Activated CD4-positive, alpha-beta memory T cell treated with anti-CD3 and anti-CD28 coated beads for 36 hours (primary cell): ENCODE measurements around the gene LANCL2. TPM values are rescaled to one million over a fixed set of nuclear protein-coding genes. Genes with fewer than 3 reads are reported as not detected.

Experiments
- CTCF ChIA-PET: fragments of 350-600 bp; sonication (Branson Sonifier 250); formaldehyde crosslinking; loops from one replicate; lab custom pipeline; 2021; ENCODE audit warnings: antibody characterized with exemption, inconsistent platforms; lab: Charles Lee
- POLR2A ChIA-PET: fragments of 350-600 bp; sonication (Branson Sonifier 250); formaldehyde crosslinking; loops from one replicate; lab custom pipeline; 2021; ENCODE audit warnings: antibody characterized with exemption; lab: Charles Lee
- DNase-seq: peaks from one replicate; pipeline ENCODE4 v3.0.0-alpha.2; 2020
- H3K27ac Mint-ChIP-seq: one replicate; pipeline ENCODE4 v1.8.0; 2021; ENCODE audit warnings: mixed read lengths
- H3K27me3 Mint-ChIP-seq: one replicate; pipeline ENCODE4 v1.8.0; 2021; ENCODE audit warnings: mixed read lengths
- H3K36me3 Mint-ChIP-seq: one replicate; pipeline ENCODE4 v1.8.0; 2021; ENCODE audit warnings: mixed read lengths
- H3K4me1 Mint-ChIP-seq: one replicate; pipeline ENCODE4 v1.8.0; 2021; ENCODE audit warnings: low read depth, mixed read lengths
- H3K4me3 Mint-ChIP-seq: one replicate; pipeline ENCODE4 v1.8.0; 2021; ENCODE audit warnings: mild to moderate bottlenecking, mixed read lengths
- H3K9me3 Mint-ChIP-seq: one replicate; pipeline ENCODE4 v1.8.0; 2021; ENCODE audit warnings: mixed read lengths
- intact Hi-C: fragments of 100-400 bp; cut with micrococcal nuclease; formaldehyde crosslinking; loops from one replicate; pipeline ENCODE4 v1.15.1; 2023
- total RNA-seq, 2 experiments: library from RNA; stranded (reverse); gene quantifications; one replicate each; pipeline ENCODE4 v1.2.3, GENCODE V29; 2021

Gene LANCL2
- total RNA-seq, 2 experiments from 2014 or later: 6.3 to 7.0 TPM

GRCh38 chr7:55431898-55432297 is 66.8 kb downstream of the LANCL2 start:
- no peaks in the 10 kb centered on the region for H3K27me3 Mint-ChIP-seq
- no peaks in the 10 kb centered on the region for H3K9me3 Mint-ChIP-seq
- no peak overlapping the region for H3K4me3 Mint-ChIP-seq
- H3K4me1 Mint-ChIP-seq: peaks cover 34% of the 10 kb centered on the region
- no peak for DNase-seq
- ChIA-PET POLR2A (interaction anchor here (0.5 kb wide), 1 partner anchor 448 kb away, joined by 3 read pairs; no protein-coding TSS in a partner anchor), CTCF (interaction anchor here (1.1 to 1.7 kb wide), 5 partner anchors 16 to 642 kb away, joined by 4 to 7 read pairs (median 5); no protein-coding TSS in a partner anchor)
- no peak overlapping the region for H3K27ac Mint-ChIP-seq
- intact Hi-C loops: loop anchor here (2.0 to 5.0 kb wide), 2 partner anchors 85 to 101 kb away; no protein-coding TSS in a partner anchor
- H3K36me3 Mint-ChIP-seq: no peaks in the 10 kb centered on the region

GRCh38 chr7:55432506-55432905 is 67.4 kb downstream of the LANCL2 start:
- Mint-ChIP-seq H3K27ac (no peak overlapping the region), H3K36me3 (no peaks in the 10 kb centered on the region), H3K27me3 (no peaks in the 10 kb centered on the region), H3K4me3 (no peak overlapping the region), H3K4me1 (peaks cover 32% of the 10 kb centered on the region), H3K9me3 (no peaks in the 10 kb centered on the region)
- DNase-seq: no peak
- ChIA-PET POLR2A (interaction anchor here (0.5 kb wide), 1 partner anchor 447 kb away, joined by 3 read pairs; no protein-coding TSS in a partner anchor), CTCF (interaction anchor here (0.8 to 1.7 kb wide), 11 partner anchors 17 to 641 kb away, joined by 3 to 7 read pairs (median 5); no protein-coding TSS in a partner anchor)
- intact Hi-C loops: loop anchor here (2.0 to 5.0 kb wide), 2 partner anchors 85 to 100 kb away; no protein-coding TSS in a partner anchor

GRCh38 chr7:55432939-55433784 is 68.0 kb downstream of the LANCL2 start:
- ChIA-PET CTCF (interaction anchor here (0.6 to 1.7 kb wide), 15 partner anchors 9 to 206 kb away, joined by 3 to 7 read pairs (median 4); no protein-coding TSS in a partner anchor), POLR2A (interaction anchor here (0.5 kb wide), 1 partner anchor 11 kb away, joined by 3 read pairs; no protein-coding TSS in a partner anchor)
- DNase-seq: peak; percentile 32
- H3K4me3 Mint-ChIP-seq: no peak overlapping the region
- peaks cover 28% of the 10 kb centered on the region for H3K4me1 Mint-ChIP-seq
- no peaks in the 10 kb centered on the region for H3K9me3 Mint-ChIP-seq
- H3K27me3 Mint-ChIP-seq: no peaks in the 10 kb centered on the region
- no peak overlapping the region for H3K27ac Mint-ChIP-seq
- no peaks in the 10 kb centered on the region for H3K36me3 Mint-ChIP-seq
- intact Hi-C loops: loop anchor here (1.0 to 5.0 kb wide), 3 partner anchors 84 to 165 kb away; no protein-coding TSS in a partner anchor

- Mint-ChIP-seq H3K4me1 (peaks cover 40% of the 10 kb centered on the region), H3K4me3 (no peak overlapping the region), H3K27ac (no peak overlapping the region), H3K27me3 (no peaks in the 10 kb centered on the region), H3K36me3 (no peaks in the 10 kb centered on the region), H3K9me3 (no peaks in the 10 kb centered on the region)
- ChIA-PET CTCF (interaction anchor here (1.4 kb wide), 1 partner anchor 20 kb away, joined by 6 read pairs; no protein-coding TSS in a partner anchor), POLR2A (no interaction called here)
- intact Hi-C loops: no loop called here
- DNase-seq: no peak
Observed at GRCh38 chr7:55435466-55435865, 70.3 kb downstream of the LANCL2 start.

GRCh38 chr7:55436457-55436856 is 71.3 kb downstream of the LANCL2 start:
- POLR2A ChIA-PET: no interaction called here
- Mint-ChIP-seq H3K27ac (no peak overlapping the region), H3K4me3 (no peak overlapping the region), H3K27me3 (no peaks in the 10 kb centered on the region), H3K4me1 (peaks cover 40% of the 10 kb centered on the region), H3K36me3 (no peaks in the 10 kb centered on the region), H3K9me3 (no peaks in the 10 kb centered on the region)
- intact Hi-C loops: no loop called here
- CTCF ChIA-PET: no interaction called here
- DNase-seq: no peak

GRCh38 chr7:55437375-55437774 is 72.2 kb downstream of the LANCL2 start:
- H3K4me3 Mint-ChIP-seq: no peak overlapping the region
- H3K36me3 Mint-ChIP-seq: no peaks in the 10 kb centered on the region

GRCh38 chr7:55438085-55438756 is 73.1 kb downstream of the LANCL2 start:
- H3K27ac Mint-ChIP-seq: no peak overlapping the region
- no peaks in the 10 kb centered on the region for H3K27me3 Mint-ChIP-seq
- H3K4me1 Mint-ChIP-seq: peaks cover 32% of the 10 kb centered on the region
- H3K9me3 Mint-ChIP-seq: no peaks in the 10 kb centered on the region
- DNase-seq: no peak
- H3K4me3 Mint-ChIP-seq: no peak overlapping the region
- H3K36me3 Mint-ChIP-seq: no peaks in the 10 kb centered on the region
- CTCF ChIA-PET: no interaction called here
- POLR2A ChIA-PET: no interaction called here
- intact Hi-C loops: no loop called here

More at GRCh38 chr7:55437375-55437774, 72.2 kb downstream of the LANCL2 start:
- intact Hi-C loops: no loop called here
- Mint-ChIP-seq H3K27me3 (no peaks in the 10 kb centered on the region), H3K9me3 (no peaks in the 10 kb centered on the region), H3K27ac (no peak overlapping the region), H3K4me1 (peaks cover 38% of the 10 kb centered on the region)
- ChIA-PET POLR2A (no interaction called here), CTCF (no interaction called here)
- DNase-seq: no peak

GRCh38 chr7:55438757-55439525 is 73.8 kb downstream of the LANCL2 start:
- Mint-ChIP-seq H3K9me3 (no peaks in the 10 kb centered on the region), H3K27ac (no peak overlapping the region), H3K4me3 (no peak overlapping the region), H3K27me3 (no peaks in the 10 kb centered on the region), H3K4me1 (peaks cover 26% of the 10 kb centered on the region), H3K36me3 (no peaks in the 10 kb centered on the region)
- ChIA-PET CTCF (interaction anchor here (1.0 kb wide), 1 partner anchor 24 kb away, joined by 3 read pairs; no protein-coding TSS in a partner anchor), POLR2A (no interaction called here)
- intact Hi-C loops: no loop called here
- no peak for DNase-seq

GRCh38 chr7:55439627-55440026 is 74.5 kb downstream of the LANCL2 start:
- Mint-ChIP-seq H3K27ac (no peak overlapping the region), H3K4me1 (peaks cover 26% of the 10 kb centered on the region), H3K27me3 (no peaks in the 10 kb centered on the region), H3K9me3 (no peaks in the 10 kb centered on the region), H3K4me3 (no peak overlapping the region), H3K36me3 (no peaks in the 10 kb centered on the region)
- POLR2A ChIA-PET: no interaction called here
- intact Hi-C loops: no loop called here
- CTCF ChIA-PET: interaction anchor here (1.0 kb wide), 1 partner anchor 24 kb away, joined by 3 read pairs; no protein-coding TSS in a partner anchor
- no peak for DNase-seq

GRCh38 chr7:55440040-55440690 is 75.0 kb downstream of the LANCL2 start:
- CTCF ChIA-PET: no interaction called here
- intact Hi-C loops: no loop called here
- Mint-ChIP-seq H3K4me1 (peaks cover 30% of the 10 kb centered on the region), H3K9me3 (no peaks in the 10 kb centered on the region), H3K27ac (no peak overlapping the region), H3K36me3 (no peaks in the 10 kb centered on the region), H3K27me3 (no peaks in the 10 kb centered on the region), H3K4me3 (no peak overlapping the region)
- POLR2A ChIA-PET: no interaction called here
- DNase-seq: no peak

GRCh38 chr7:55441002-55441401 is 75.9 kb downstream of the LANCL2 start:
- no peak overlapping the region for H3K4me3 Mint-ChIP-seq
- ChIA-PET CTCF (interaction anchor here (1.2 kb wide), 1 partner anchor 8 kb away, joined by 3 read pairs; no protein-coding TSS in a partner anchor), POLR2A (no interaction called here)
- intact Hi-C loops: no loop called here
- H3K27ac Mint-ChIP-seq: no peak overlapping the region
- H3K4me1 Mint-ChIP-seq: peaks cover 30% of the 10 kb centered on the region
- H3K27me3 Mint-ChIP-seq: no peaks in the 10 kb centered on the region
- H3K9me3 Mint-ChIP-seq: no peaks in the 10 kb centered on the region
- DNase-seq: no peak
- H3K36me3 Mint-ChIP-seq: no peaks in the 10 kb centered on the region
